Muscle of leg (tissue), 11 donors: Measurements from ENCODE around the gene MTAP. TPM values are rescaled to one million over a fixed set of nuclear protein-coding genes. Genes with fewer than 3 reads are reported as not detected.

Experiments
- DNase-seq: peaks from one replicate; pipeline ENCODE4 v3.0.0; 2013
- H3K27ac ChIP-seq: one replicate; pipeline ENCODE4 v1.5.1; 2013; ENCODE audit warnings: mild to moderate bottlenecking, low read length, control low read depth
- H3K27me3 ChIP-seq: one replicate; pipeline ENCODE4 v1.6.1; 2013; ENCODE audit warnings: low read length; ENCODE audit not compliant: control insufficient read depth, insufficient read depth
- H3K36me3 ChIP-seq: one replicate; pipeline ENCODE4 v1.6.1; 2013; ENCODE audit warnings: low read length; ENCODE audit not compliant: control insufficient read depth, insufficient read depth
- H3K4me1 ChIP-seq: one replicate; pipeline ENCODE4 v1.6.1; 2013; ENCODE audit warnings: low read length; ENCODE audit not compliant: control insufficient read depth, insufficient read depth
- H3K4me3 ChIP-seq: one replicate; pipeline ENCODE4 v1.5.1; 2013; ENCODE audit warnings: low read length, control low read depth
- H3K9me3 ChIP-seq: replicated peaks from 2 replicates; pipeline ENCODE4 v1.6.1; 2013; ENCODE audit warnings: low read depth, low read length; ENCODE audit not compliant: control insufficient read depth
- WGBS: methylation state at CpG from one replicate; pipeline ENCODE4 v1.1.5; 2013; ENCODE audit warnings: missing lambda C conversion rate; ENCODE audit not compliant: insufficient coverage; 5-methylcytosine and 5-hydroxymethylcytosine counted together
- polyA plus RNA-seq, 8 donors: library from polyadenylated mRNA; unstranded; fragments of 120-200 nt; gene quantifications; one replicate each; pipeline versions ENCODE4 v1.2.1 to v1.2.3, GENCODE V29; 2013; ENCODE audit warnings: inconsistent platforms in 1 of 8, low replicate concordance in 1 of 8; ENCODE audit not compliant: insufficient read length in 8 of 8, insufficient read depth in 1 of 8
- total RNA-seq: library from RNA; stranded (reverse); fragments of 120-200 nt; gene quantifications from one replicate; pipeline ENCODE4 v1.2.4, GENCODE V29; 2013

The MTAP gene
- total and polyA plus RNA-seq, 9 donors, result 16.1 to 27.0 (median 23.0) TPM

DNA sequence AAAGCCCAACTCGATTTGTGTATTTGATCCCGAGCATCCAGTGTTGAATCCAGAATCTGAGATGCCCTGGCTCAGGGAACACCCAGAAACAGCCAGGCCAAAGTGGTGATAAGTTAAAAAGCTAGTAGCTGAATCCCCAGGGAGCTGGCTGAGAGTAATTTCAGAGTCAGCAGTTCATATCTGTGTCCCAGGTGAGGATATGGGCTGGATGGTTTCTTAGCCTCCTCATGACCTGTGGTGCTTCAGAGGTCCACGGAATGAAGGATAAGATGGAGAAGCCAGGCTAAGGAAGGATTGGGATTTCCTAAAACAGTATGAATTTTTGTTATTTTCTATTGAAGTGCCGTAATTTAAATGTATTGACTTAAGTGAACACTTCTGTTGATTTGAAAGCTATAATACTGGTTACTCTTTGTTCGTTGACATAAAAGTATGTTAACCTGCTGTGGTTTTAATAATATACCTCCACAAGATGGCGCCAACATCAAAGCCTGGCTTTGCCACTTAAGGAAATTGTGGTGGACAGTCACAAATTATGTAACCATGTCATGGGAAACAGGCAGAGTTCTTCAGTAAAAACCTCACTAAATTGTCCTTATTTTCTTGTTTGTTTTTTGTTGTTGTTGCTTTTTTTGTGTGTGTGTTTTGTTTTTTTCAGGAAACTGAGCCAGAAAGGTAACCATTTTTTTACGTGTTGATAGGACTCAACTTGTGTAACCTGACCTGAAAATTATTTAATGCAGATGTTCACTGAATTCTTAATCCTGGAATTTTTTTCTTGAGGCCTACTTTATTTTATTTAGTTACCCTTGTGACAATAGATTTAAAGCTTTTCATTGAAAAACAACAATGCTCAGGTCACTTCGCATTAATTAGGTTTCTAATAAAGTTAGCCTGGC is 11.4 kb downstream of the MTAP start:
- no peak overlapping the region for H3K4me3 ChIP-seq
- H3K4me1 ChIP-seq, result no peaks in the 10 kb centered on the region
- H3K36me3 ChIP-seq, result peaks cover 49% of the 10 kb centered on the region
- 76% methylated on average over 3 of the region's 8 CpGs for WGBS
- H3K27me3 ChIP-seq, result no peaks in the 10 kb centered on the region
- no peaks in the 10 kb centered on the region for H3K9me3 ChIP-seq
- no peak overlapping the region for H3K27ac ChIP-seq
- DNase-seq, result peak; percentile 83

DNA sequence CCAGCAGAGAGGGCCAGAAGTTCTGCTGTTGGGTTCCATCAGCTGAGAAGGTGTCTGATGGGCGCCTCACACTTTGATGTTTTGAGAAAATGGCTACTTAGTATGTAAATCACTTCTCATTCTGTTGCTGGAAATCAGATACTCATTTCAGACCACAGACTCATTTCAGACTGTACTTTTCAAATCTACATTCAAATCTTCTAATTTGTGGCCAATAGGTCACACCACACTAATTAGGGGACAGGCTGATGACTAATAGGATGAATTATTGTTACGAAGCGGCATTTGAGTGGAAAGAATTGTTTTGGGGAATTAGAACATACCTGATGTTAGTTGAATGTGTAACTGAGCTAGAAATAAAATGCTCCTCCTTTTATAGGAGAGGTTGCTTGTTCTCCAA is 13.2 kb downstream of the MTAP start:
- H3K27ac ChIP-seq, result no peak overlapping the region
- H3K4me1 ChIP-seq, result no peaks in the 10 kb centered on the region
- no peaks in the 10 kb centered on the region for H3K27me3 ChIP-seq
- no peak for DNase-seq
- H3K36me3 ChIP-seq, result peaks cover 45% of the 10 kb centered on the region
- WGBS, result no CpG with 5 or more reads among the region's 3 CpGs
- H3K9me3 ChIP-seq, result no peaks in the 10 kb centered on the region
- no peak overlapping the region for H3K4me3 ChIP-seq

DNA sequence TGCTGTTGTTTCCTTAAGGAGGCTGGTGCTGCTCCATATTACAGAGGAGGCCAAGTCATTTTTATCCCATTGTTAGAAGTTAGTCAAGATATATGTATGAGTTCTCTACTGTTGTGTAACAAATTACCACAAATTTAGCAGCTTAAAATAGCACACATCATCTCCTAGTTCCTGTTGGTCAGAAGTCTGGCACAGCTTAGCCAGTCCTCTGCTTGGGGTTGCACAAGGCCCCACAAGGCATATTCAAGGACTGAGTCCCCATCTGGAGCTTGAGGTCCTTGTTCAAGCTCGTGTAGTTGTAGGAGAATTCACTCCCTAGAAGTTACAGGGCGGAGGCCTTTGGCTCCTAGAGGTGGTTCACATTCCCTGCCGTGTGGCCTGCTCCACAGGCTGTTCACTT is 14.7 kb downstream of the MTAP start:
- WGBS, result 89% methylated on average over 2 of the region's 3 CpGs
- H3K4me1 ChIP-seq, result no peaks in the 10 kb centered on the region
- H3K9me3 ChIP-seq, result no peaks in the 10 kb centered on the region
- no peaks in the 10 kb centered on the region for H3K27me3 ChIP-seq
- H3K4me3 ChIP-seq, result no peak overlapping the region
- no peak overlapping the region for H3K27ac ChIP-seq
- DNase-seq, result no peak
- H3K36me3 ChIP-seq, result peaks cover 35% of the 10 kb centered on the region

DNA sequence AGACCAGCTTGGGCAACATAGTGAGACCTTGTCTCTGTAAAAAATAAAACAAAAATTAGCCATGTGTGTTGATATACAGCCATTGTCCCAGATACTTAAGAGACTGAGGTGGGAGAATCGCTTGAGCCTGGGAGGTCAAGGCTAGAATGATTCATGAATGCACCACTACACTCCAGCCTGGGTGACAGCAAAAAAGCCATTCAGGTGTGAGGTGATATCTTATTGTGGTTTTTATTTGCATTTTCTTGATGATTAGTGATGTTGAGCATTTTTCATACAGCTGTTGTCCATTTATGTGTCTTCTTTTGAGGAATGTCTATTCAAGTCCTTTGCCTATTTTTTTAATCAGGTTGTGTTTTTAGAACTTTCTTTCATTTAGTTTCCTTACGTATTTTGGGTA is 23.2 kb downstream of the MTAP start:
- WGBS, result no CpG with 5 or more reads among the region's 2 CpGs
- Histone ChIP-seq H3K4me1 (no peaks in the 10 kb centered on the region), H3K27ac (no peak overlapping the region), H3K36me3 (peaks cover 25% of the 10 kb centered on the region), H3K27me3 (no peaks in the 10 kb centered on the region), H3K9me3 (no peaks in the 10 kb centered on the region), H3K4me3 (no peak overlapping the region)
- no peak for DNase-seq

DNA sequence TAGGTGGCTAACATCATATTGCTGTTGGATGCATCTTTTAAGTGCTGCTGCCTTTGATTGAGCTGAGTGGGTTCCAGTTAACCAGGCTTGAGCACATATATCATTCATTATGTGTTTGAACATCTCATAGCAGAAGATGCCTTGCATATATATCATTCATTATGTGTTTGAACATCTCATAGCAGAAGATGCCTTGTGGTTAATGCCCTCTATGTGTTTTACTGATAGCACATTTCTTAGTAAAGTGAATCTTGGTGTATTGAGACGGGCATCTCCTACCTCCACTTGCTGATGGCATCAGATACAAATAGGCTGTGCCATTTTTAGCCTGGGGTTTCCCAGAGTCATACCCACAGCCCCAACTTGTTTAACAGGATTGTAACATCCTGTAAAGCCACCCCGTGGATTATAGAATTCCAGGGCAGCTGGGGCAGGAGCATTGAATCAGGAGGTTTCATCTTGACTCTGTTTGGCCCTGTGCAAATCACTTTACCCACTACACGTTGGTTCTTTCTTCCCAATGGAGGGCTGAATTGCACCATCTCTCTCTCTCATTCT is 26.5 kb downstream of the MTAP start:
- peaks cover 46% of the 10 kb centered on the region for H3K36me3 ChIP-seq
- H3K27ac ChIP-seq, result no peak overlapping the region
- H3K9me3 ChIP-seq, result no peaks in the 10 kb centered on the region
- no peaks in the 10 kb centered on the region for H3K27me3 ChIP-seq
- no CpG with 5 or more reads among the region's 3 CpGs for WGBS
- no peak overlapping the region for H3K4me3 ChIP-seq
- no peak for DNase-seq
- no peaks in the 10 kb centered on the region for H3K4me1 ChIP-seq

DNA sequence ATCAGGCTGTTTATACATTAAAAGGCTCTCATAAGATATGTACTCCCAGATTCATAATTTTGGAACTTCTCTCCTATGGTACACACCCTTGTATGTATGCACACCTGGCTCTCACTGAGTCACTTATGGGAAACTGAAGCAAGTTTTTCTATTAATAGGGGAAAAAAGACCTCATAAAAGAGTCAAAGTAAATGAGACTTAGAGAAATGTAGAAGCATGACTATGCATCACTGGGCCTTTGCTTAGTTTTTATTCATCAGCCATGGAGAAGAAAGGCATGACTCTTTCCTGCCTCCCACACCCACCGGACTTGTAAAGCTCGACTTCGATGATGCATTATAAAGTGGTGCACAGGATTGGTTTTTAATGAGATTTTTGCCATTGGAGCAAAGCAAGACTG is 28.2 kb downstream of the MTAP start:
- Histone ChIP-seq H3K9me3 (no peaks in the 10 kb centered on the region), H3K4me3 (no peak overlapping the region), H3K27me3 (no peaks in the 10 kb centered on the region), H3K27ac (no peak overlapping the region), H3K36me3 (peaks cover 56% of the 10 kb centered on the region), H3K4me1 (no peaks in the 10 kb centered on the region)
- no peak for DNase-seq
- no CpG with 5 or more reads among the region's 3 CpGs for whole genome bisulfite sequencing

DNA sequence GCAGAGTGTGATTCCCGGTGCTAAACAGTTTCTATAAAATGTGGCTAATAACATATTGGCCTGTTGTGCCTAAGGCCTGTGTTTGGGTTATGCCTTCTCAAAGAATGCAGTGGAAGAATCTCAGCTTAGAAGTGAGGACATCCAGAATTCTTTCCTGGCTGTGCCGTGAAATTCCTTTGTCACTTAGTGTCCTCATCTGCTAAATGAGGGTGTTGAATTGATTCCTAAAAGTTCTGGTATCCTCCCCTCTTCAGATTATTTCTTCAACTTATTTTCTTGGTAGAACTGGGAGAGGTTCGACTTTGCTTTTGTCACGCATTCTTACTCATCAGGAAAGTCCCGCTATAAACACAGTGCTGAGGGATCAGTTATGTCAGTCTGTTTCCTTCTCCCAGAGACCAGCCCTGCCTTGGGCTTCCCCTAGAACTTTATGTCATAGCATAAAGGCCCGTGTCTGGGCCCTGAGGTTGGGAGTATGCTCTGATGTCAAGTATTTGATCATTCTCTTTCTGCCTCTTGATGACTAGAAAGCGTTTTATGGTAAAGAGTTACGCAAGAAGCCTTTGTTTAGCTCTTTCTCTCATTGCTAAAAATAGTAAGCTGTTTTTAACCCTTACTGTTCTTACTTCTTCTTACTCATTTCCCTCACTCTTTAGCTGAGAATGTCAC is 29.5 kb downstream of the MTAP start:
- H3K9me3 ChIP-seq, result no peaks in the 10 kb centered on the region
- H3K4me1 ChIP-seq, result no peaks in the 10 kb centered on the region
- no CpG with 5 or more reads among the region's 8 CpGs for WGBS
- H3K4me3 ChIP-seq, result no peak overlapping the region
- no peak for DNase-seq
- H3K27me3 ChIP-seq, result no peaks in the 10 kb centered on the region
- H3K27ac ChIP-seq, result no peak overlapping the region
- peaks cover 52% of the 10 kb centered on the region for H3K36me3 ChIP-seq

DNA sequence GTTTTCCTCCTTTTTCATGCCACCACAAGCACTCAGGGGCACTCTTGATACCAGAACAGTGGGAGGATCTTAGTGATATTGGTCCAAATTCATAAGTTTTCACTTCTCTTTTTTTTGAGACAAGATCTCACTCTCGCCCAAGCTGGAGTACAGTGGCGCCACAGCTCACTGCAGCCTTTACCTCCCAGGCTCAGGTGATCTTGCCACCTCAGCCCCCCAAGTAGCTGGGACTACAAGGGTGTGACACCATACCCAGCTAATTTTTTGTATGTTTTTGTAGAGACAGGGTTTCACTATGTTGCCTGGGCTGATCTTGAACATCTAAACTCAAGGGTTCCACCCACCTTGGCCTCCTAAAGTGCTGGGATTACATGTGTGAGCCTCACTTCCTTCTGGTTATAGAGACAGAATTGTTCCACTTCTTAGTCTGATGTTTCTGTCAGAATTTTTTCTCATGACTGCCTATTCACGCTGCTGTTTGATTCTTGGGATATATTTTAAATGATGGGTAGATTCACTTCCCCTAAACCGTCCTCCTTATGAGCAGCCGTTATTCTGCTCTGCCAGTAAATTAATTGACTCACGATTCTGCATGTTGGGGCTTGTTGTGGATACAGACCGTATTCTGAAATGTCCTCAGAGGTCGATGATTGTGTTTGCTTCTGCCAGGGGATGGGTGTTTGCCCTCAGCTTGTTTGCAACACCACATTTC is 30.8 kb downstream of the MTAP start:
- Histone ChIP-seq H3K4me3 (no peak overlapping the region), H3K4me1 (no peaks in the 10 kb centered on the region), H3K9me3 (no peaks in the 10 kb centered on the region), H3K36me3 (peaks cover 57% of the 10 kb centered on the region), H3K27ac (no peak overlapping the region), H3K27me3 (no peaks in the 10 kb centered on the region)
- DNase-seq, result no peak
- 77% methylated on average over 6 of the region's 8 CpGs for WGBS

DNA sequence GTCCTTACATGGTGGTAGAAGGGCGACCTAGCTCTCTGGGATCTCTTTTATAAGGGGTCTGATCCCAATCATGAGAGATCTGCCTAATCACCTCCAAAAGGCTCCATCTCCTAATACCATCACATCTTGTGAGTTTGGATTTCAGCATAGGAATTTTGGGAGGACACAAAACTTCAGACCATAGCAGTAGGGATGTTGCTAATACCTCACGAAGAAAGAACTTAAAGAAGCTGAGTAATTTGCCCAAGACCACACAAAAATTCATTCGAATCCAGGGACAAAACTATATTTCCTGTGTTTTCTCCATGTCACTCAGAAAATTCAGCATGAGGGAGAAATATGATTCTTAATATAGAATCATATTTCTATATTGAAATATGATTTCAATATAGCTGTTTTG is 32.7 kb downstream of the MTAP start:
- Histone ChIP-seq H3K36me3 (peaks cover 56% of the 10 kb centered on the region), H3K27me3 (no peaks in the 10 kb centered on the region), H3K27ac (no peak overlapping the region), H3K4me1 (no peaks in the 10 kb centered on the region), H3K4me3 (no peak overlapping the region), H3K9me3 (peaks cover under 1% of the 10 kb centered on the region)
- WGBS, result no CpG with 5 or more reads among the region's 3 CpGs
- no peak for DNase-seq
